Keratinocyte (primary cell): ENCODE measurements around the gene TPST2. TPM values are rescaled to one million over a fixed set of nuclear protein-coding genes. Genes with fewer than 3 reads are reported as not detected.

Source experiments
- DNase-seq: peaks from one replicate; pipeline ENCODE4 v3.0.0-alpha.2; 2011; ENCODE audit warnings: low read depth, missing footprints, low spot score
- FAIRE-seq: peaks from 2 replicates; lab custom pipeline; 2011; peaks lifted over from hg19 to GRCh38; lab: Jason Lieb, UNC
- H2AFZ ChIP-seq: 2 replicates; pipeline ENCODE4 v1.6.0; 2012; ENCODE audit warnings: low read length, control low read depth, inconsistent platforms; ENCODE audit not compliant: control insufficient read depth
- H3K27ac ChIP-seq: 2 replicates; pipeline ENCODE4 v1.5.1; 2011; ENCODE audit warnings: low read length; ENCODE audit not compliant: control insufficient read depth, insufficient read depth
- H3K27me3 ChIP-seq: 3 replicates; pipeline ENCODE4 v1.6.0; 2011; ENCODE audit warnings: low read length; ENCODE audit not compliant: control insufficient read depth, insufficient read depth; ENCODE audit errors: extremely low read depth
- H3K36me3 ChIP-seq, 2 experiments: 2 replicates in 1 of 2; 3 replicates in 1 of 2; pipeline ENCODE4 v1.5.1; 2011; ENCODE audit warnings: low read length in 2 of 2, mild to moderate bottlenecking in 1 of 2; ENCODE audit not compliant: control insufficient read depth in 2 of 2, insufficient read depth in 2 of 2; ENCODE audit errors: extremely low read depth in 1 of 2
- H3K4me1 ChIP-seq: 3 replicates; pipeline ENCODE4 v1.5.1; 2011; ENCODE audit warnings: low read length; ENCODE audit not compliant: control insufficient read depth, insufficient read depth; ENCODE audit errors: extremely low read depth
- H3K4me2 ChIP-seq: 3 replicates; pipeline ENCODE4 v1.6.0; 2011; ENCODE audit warnings: low read depth, low read length; ENCODE audit not compliant: control insufficient read depth, insufficient read depth; ENCODE audit errors: extremely low read depth
- H3K4me3 ChIP-seq, 3 experiments: fragments of 200-600 bp in 1 of 3; sonication (generic) in 1 of 3; 2 replicates in 2 of 3; 3 replicates in 1 of 3; pipeline ENCODE4 v1.5.1; 2011 to 2016; ENCODE audit warnings: low read length in 3 of 3, mild to moderate bottlenecking in 3 of 3, control low read depth in 2 of 3, inconsistent platforms in 1 of 3, low read depth in 1 of 3, mixed read lengths in 1 of 3, mixed run types in 1 of 3, moderate library complexity in 1 of 3; ENCODE audit not compliant: control insufficient read depth in 2 of 3, insufficient read depth in 2 of 3; ENCODE audit errors: extremely low read depth in 1 of 3
- H3K79me2 ChIP-seq: 2 replicates; pipeline ENCODE4 v1.6.0; 2012; ENCODE audit warnings: low read length; ENCODE audit not compliant: control insufficient read depth, insufficient read depth
- H3K9ac ChIP-seq: 3 replicates; pipeline ENCODE4 v1.6.0; 2011; ENCODE audit warnings: low read length; ENCODE audit not compliant: control insufficient read depth, insufficient read depth; ENCODE audit errors: extremely low read depth
- H3K9me1 ChIP-seq: 3 replicates; pipeline ENCODE4 v1.6.0; 2011; ENCODE audit warnings: low read length; ENCODE audit not compliant: control insufficient read depth, insufficient read depth; ENCODE audit errors: extremely low read depth
- H3K9me3 ChIP-seq: 2 replicates; pipeline ENCODE4 v1.5.1; 2012; ENCODE audit warnings: low read depth, low read length; ENCODE audit not compliant: control insufficient read depth
- H4K20me1 ChIP-seq: 3 replicates; pipeline ENCODE4 v1.6.0; 2011; ENCODE audit warnings: low read length; ENCODE audit not compliant: control insufficient read depth, insufficient read depth; ENCODE audit errors: extremely low read depth
- EZH2 ChIP-seq: IDR thresholded peaks from one replicate; pipeline ENCODE4 v1.6.1; 2012; ENCODE audit warnings: inconsistent platforms, mild to moderate bottlenecking, low read length, moderate library complexity
- dilution Hi-C: fragments of 300-500 bp; cut with MboI; formaldehyde crosslinking; loops from one replicate; pipeline ENCODE4 v1.7.0; 2020; ENCODE audit warnings: low sequenced_read_pairs; ENCODE audit not compliant: extremely low pct_ligation_motif_present
- polyA plus RNA-seq, 5 experiments: library from polyadenylated mRNA; depleted of rRNA in 3 of 5; stranded (reverse) in 3 of 5; stranded (forward) in 1 of 5; unstranded in 1 of 5; fragments of >200 nt; gene quantifications; 1 replicate in 1 of 5; 2 replicates in 3 of 5; 3 replicates in 1 of 5; pipeline versions ENCODE4 v1.2.1 to v1.2.3, GENCODE V29; 2011 to 2012; ENCODE audit warnings: missing spikeins in 2 of 5, low read depth in 1 of 5, low replicate concordance in 1 of 5
- TF ChIP-seq, protein P1 (sequence below), 3 experiments: IDR thresholded peaks in 1 of 3; conservative IDR thresholded peaks in 1 of 3; optimal IDR thresholded peaks in 1 of 3; 2 replicates in 2 of 3; 3 replicates in 1 of 3; pipeline versions ENCODE3 to v1.5.1; 2011; ENCODE audit warnings: low read length in 3 of 3, mild to moderate bottlenecking in 3 of 3, moderate library complexity in 2 of 3, control low read depth in 1 of 3, inconsistent platforms in 1 of 3; ENCODE audit not compliant: insufficient read depth in 2 of 3; ENCODE audit errors: extremely low read depth in 1 of 3

The TPST2 gene
- polyA plus RNA-seq, 1 donor (not counting 4 experiments of a cell fraction or from before 2014, with no cell fraction given): 22.4 TPM

DNA sequence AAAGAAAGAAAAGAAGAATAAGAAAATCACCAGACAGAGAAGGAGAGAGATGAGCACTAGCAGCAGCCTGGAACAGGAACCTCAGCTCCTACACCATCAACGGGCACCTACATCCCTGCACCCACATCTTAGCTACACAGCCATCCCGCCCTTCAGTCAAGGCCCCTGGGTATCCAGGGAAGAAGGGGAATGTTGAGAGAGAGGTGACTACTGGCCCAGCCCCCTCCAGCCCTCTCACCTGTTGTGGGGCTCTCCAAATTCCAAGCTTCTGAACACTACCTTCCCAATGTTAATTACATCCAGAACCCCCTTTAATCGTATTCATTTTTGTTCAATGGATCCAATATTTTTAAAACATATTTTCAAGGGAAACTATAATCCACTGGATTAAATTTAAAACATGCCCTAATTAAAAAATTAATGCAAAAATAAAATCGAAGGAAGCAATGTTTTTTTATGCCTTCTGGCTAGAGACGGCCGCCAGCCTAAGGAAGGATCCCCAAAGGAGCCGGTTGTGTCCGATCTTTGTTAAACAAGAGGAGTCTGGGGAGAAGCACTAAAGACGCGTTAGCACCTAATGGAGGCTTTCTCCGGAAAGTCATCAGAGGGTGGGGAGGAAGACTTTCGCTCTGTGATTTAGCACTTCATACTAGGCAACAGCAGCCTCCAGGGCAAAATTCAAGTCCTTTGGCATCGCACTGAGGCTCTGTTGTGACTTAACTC, 9.5 kb downstream of the TPST2 start:
- dilution Hi-C loops: no loop called here
- no peak overlapping the region for H3K4me2 ChIP-seq
- no peaks in the 10 kb centered on the region for H3K9me3 ChIP-seq
- H3K79me2 ChIP-seq: peaks cover 15% of the 10 kb centered on the region
- no peaks in the 10 kb centered on the region for H3K27me3 ChIP-seq
- FAIRE-seq: no peak
- no peak for DNase-seq
- no peak overlapping the region for H3K4me3 ChIP-seq
- H4K20me1 ChIP-seq: no peaks in the 10 kb centered on the region
- TF ChIP-seq EZH2: no peak
- TF ChIP-seq, protein P1, sequence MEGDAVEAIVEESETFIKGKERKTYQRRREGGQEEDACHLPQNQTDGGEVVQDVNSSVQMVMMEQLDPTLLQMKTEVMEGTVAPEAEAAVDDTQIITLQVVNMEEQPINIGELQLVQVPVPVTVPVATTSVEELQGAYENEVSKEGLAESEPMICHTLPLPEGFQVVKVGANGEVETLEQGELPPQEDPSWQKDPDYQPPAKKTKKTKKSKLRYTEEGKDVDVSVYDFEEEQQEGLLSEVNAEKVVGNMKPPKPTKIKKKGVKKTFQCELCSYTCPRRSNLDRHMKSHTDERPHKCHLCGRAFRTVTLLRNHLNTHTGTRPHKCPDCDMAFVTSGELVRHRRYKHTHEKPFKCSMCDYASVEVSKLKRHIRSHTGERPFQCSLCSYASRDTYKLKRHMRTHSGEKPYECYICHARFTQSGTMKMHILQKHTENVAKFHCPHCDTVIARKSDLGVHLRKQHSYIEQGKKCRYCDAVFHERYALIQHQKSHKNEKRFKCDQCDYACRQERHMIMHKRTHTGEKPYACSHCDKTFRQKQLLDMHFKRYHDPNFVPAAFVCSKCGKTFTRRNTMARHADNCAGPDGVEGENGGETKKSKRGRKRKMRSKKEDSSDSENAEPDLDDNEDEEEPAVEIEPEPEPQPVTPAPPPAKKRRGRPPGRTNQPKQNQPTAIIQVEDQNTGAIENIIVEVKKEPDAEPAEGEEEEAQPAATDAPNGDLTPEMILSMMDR (optimal IDR thresholded peaks at IDR 0.05 in 1 of 3, IDR thresholded peaks at IDR 0.05 in 1 of 3, conservative IDR thresholded peaks at IDR 0.05 in 1 of 3; ENCODE audit: extremely low read depth in 1 of 3, insufficient read depth in 2 of 3, low read length in 3 of 3): no peak
- no peak overlapping the region for H3K9ac ChIP-seq
- H3K4me1 ChIP-seq: peaks cover 9% of the 10 kb centered on the region
- H3K36me3 ChIP-seq: peaks cover 5 to 6% of the 10 kb centered on the region in 2 experiments
- no peaks in the 10 kb centered on the region for H3K9me1 ChIP-seq
- no peak overlapping the region for H3K27ac ChIP-seq
- H2AFZ ChIP-seq: no peak overlapping the region

DNA sequence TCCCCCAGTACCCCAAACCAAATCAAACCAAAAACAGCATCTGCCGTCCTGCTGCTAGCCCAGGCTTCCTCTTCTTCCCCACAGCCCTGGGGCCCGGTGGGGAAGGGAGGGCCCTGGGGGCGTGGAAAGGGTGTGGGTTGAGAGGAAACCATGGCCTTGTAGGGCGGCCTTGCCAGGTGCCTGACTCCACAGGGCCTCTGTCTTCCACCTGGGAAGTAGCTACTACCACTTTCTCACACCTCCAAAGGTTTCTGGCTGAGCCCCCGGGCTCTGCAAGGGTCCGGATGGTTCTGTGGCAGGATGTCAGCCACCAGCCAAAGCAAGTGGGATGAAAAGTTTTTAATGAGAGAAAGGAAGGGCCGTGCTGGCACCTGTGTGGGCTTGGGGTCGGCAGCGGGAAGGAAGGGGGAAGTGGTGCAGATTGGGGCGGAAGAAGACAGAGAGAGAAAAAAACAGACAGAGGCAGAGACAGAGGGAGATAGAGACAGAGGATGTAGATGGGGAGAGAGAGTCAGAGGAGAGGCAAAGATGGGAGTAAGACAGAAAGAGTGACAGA, 10.5 kb downstream of the TPST2 start:
- Histone ChIP-seq H3K4me2 (no peak overlapping the region), H3K27ac (no peak overlapping the region), H3K9me1 (no peaks in the 10 kb centered on the region), H3K27me3 (no peaks in the 10 kb centered on the region), H3K4me3 (no peak overlapping the region), H3K36me3 (peaks cover 6 to 10% of the 10 kb centered on the region in 2 experiments), H4K20me1 (no peaks in the 10 kb centered on the region), H2AFZ (no peak overlapping the region), H3K79me2 (peaks cover 23% of the 10 kb centered on the region), H3K4me1 (no peaks in the 10 kb centered on the region), H3K9me3 (no peaks in the 10 kb centered on the region), H3K9ac (no peak overlapping the region)
- no peak for FAIRE-seq
- TF ChIP-seq, protein P1 (optimal IDR thresholded peaks at IDR 0.05 in 1 of 3, IDR thresholded peaks at IDR 0.05 in 1 of 3, conservative IDR thresholded peaks at IDR 0.05 in 1 of 3; ENCODE audit: extremely low read depth in 1 of 3, insufficient read depth in 2 of 3, low read length in 3 of 3): no peak
- no peak for TF ChIP-seq EZH2
- dilution Hi-C loops: no loop called here
- no peak for DNase-seq
